ENCODE data around the gene MYO1G.

Gene MYO1G

GRCh38 chr7:44974549-44974948 is 4.3 kb downstream of the MYO1G start:
- Histone ChIP-seq H4K91ac (ENCODE audit: low read depth, low read length) (no peak overlapping the region), H3K18ac (ENCODE audit: low read length) (no peak overlapping the region), H2BK12ac (ENCODE audit: low read length) (no peak overlapping the region), H3K79me1 (ENCODE audit: low read length) (no peaks in the 10 kb centered on the region), H3K9ac (ENCODE audit: low read length) (no peak overlapping the region), H3K79me2 (ENCODE audit: control insufficient read depth, insufficient read depth, low read length, poor library complexity) (no peaks in the 10 kb centered on the region), H3K36me3 (ENCODE audit: control insufficient read depth in 1 of 2, insufficient read depth in 2 of 2, low read length in 2 of 2) (peaks cover 0 to 7% of the 10 kb centered on the region in 2 experiments), H3K14ac (ENCODE audit: low read length) (no peak overlapping the region), H3K4me3 (ENCODE audit: low read depth, low read length) (no peak overlapping the region), H3K23ac (ENCODE audit: low read length) (no peak overlapping the region), H3K27me3 (ENCODE audit: insufficient read depth, low read length) (no peaks in the 10 kb centered on the region), H2BK120ac (ENCODE audit: insufficient read depth, low read length, poor library complexity) (no peak overlapping the region), H2AK5ac (ENCODE audit: low read length) (no peak overlapping the region), H3K9me3 (ENCODE audit: insufficient read depth, low read depth, low read length) (no peaks in the 10 kb centered on the region), H2BK5ac (ENCODE audit: low read depth, low read length, poor library complexity) (no peak overlapping the region), H3K27ac (ENCODE audit: low read depth, low read length) (no peak overlapping the region), H3K4ac (ENCODE audit: low read depth, low read length) (no peak overlapping the region), H2AFZ (ENCODE audit: insufficient read depth, low read length, poor library complexity) (no peak overlapping the region), H3K4me2 (ENCODE audit: low read length) (no peak overlapping the region), H3K4me1 (ENCODE audit: control insufficient read depth in 1 of 2, insufficient read depth in 2 of 2, low read length in 2 of 2) (no peaks in the 10 kb centered on the region), H4K12ac (ENCODE audit: low read depth, low read length) (no peak overlapping the region), H4K8ac (ENCODE audit: low read depth, low read length) (no peak overlapping the region)
- DNase-seq = no peak
- no CpG with 5 or more reads among the region's 7 CpGs for whole genome bisulfite sequencing (ENCODE audit: extremely low coverage, insufficient coverage, insufficient read length)

DNA sequence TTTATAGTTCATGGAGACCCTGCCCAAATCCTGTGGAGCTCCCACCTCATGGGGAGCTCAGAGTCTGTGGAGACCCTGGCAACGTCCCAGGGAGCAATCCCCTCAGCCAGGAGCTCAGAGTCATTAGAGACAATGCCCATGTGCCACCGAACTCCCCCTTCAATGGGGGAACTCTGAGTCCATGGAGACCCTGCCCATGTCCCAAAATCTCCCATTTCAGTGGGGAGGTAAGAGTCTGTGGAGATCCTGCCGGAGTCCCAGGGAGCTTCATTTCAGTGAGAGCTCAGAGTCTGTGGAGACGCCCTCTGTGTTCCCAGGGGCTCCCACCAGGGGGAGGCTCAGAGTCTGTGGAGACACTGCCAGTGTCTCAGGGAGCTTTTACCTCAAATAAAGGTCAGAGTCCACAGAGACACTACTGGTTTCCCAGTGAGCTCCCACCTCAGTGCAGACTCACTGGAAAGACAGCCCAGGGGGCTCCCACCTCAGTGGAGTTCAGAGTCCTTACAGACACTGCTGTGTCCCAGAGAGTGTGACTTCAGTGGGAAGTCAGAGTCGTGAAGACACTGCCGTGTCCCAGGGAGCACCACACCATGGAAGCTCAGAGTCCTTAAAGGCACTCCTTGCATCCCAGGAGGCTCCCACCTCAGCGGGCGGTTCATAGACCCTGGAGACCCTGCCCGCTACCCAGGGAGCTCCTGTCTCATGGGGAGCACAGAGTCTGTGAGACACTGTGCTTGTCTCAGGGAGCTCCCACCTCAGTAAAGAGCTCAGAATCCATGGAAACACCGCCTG is 5.0 kb downstream of the MYO1G start:
- Histone ChIP-seq H4K12ac (ENCODE audit: low read depth, low read length) (no peak overlapping the region), H3K4me2 (ENCODE audit: low read length) (no peak overlapping the region), H4K91ac (ENCODE audit: low read depth, low read length) (no peak overlapping the region), H2BK12ac (ENCODE audit: low read length) (no peak overlapping the region), H3K36me3 (ENCODE audit: control insufficient read depth in 1 of 2, insufficient read depth in 2 of 2, low read length in 2 of 2) (peaks cover 0 to 7% of the 10 kb centered on the region in 2 experiments), H2AFZ (ENCODE audit: insufficient read depth, low read length, poor library complexity) (no peak overlapping the region), H3K9me3 (ENCODE audit: insufficient read depth, low read depth, low read length) (no peaks in the 10 kb centered on the region), H3K9ac (ENCODE audit: low read length) (no peak overlapping the region), H3K79me2 (ENCODE audit: control insufficient read depth, insufficient read depth, low read length, poor library complexity) (no peaks in the 10 kb centered on the region), H2AK5ac (ENCODE audit: low read length) (no peak overlapping the region), H3K27ac (ENCODE audit: low read depth, low read length) (no peak overlapping the region), H2BK120ac (ENCODE audit: insufficient read depth, low read length, poor library complexity) (no peak overlapping the region), H3K4me3 (ENCODE audit: low read depth, low read length) (no peak overlapping the region), H3K4me1 (ENCODE audit: control insufficient read depth in 1 of 2, insufficient read depth in 2 of 2, low read length in 2 of 2) (no peaks in the 10 kb centered on the region), H2BK5ac (ENCODE audit: low read depth, low read length, poor library complexity) (no peak overlapping the region), H3K27me3 (ENCODE audit: insufficient read depth, low read length) (no peaks in the 10 kb centered on the region), H3K23ac (ENCODE audit: low read length) (no peak overlapping the region), H3K4ac (ENCODE audit: low read depth, low read length) (no peak overlapping the region), H3K14ac (ENCODE audit: low read length) (no peak overlapping the region), H3K79me1 (ENCODE audit: low read length) (no peaks in the 10 kb centered on the region), H3K18ac (ENCODE audit: low read length) (no peak overlapping the region), H4K8ac (ENCODE audit: low read depth, low read length) (no peak overlapping the region)
- DNase-seq = peak; percentile 34 to 68
- no CpG with 5 or more reads among the region's 10 CpGs for WGBS (ENCODE audit: extremely low coverage, insufficient coverage, insufficient read length)

GRCh38 chr7:44972562-44972961 is 6.3 kb downstream of the MYO1G start:
- no peaks in the 10 kb centered on the region for H3K36me3 ChIP-seq (ENCODE audit: control insufficient read depth in 1 of 2, insufficient read depth in 2 of 2, low read length in 2 of 2)
- no peak overlapping the region for H3K27ac ChIP-seq (ENCODE audit: low read depth, low read length)
- no peak overlapping the region for H3K4ac ChIP-seq (ENCODE audit: low read depth, low read length)
- H2AFZ ChIP-seq (ENCODE audit: insufficient read depth, low read length, poor library complexity) = no peak overlapping the region
- H3K9me3 ChIP-seq (ENCODE audit: insufficient read depth, low read depth, low read length) = no peaks in the 10 kb centered on the region
- no peaks in the 10 kb centered on the region for H3K79me1 ChIP-seq (ENCODE audit: low read length)
- no peak overlapping the region for H2AK5ac ChIP-seq (ENCODE audit: low read length)
- H3K4me3 ChIP-seq (ENCODE audit: low read depth, low read length) = no peak overlapping the region
- no peak overlapping the region for H2BK120ac ChIP-seq (ENCODE audit: insufficient read depth, low read length, poor library complexity)
- H4K12ac ChIP-seq (ENCODE audit: low read depth, low read length) = no peak overlapping the region
- no peaks in the 10 kb centered on the region for H3K27me3 ChIP-seq (ENCODE audit: insufficient read depth, low read length)
- no peak overlapping the region for H2BK5ac ChIP-seq (ENCODE audit: low read depth, low read length, poor library complexity)
- H4K91ac ChIP-seq (ENCODE audit: low read depth, low read length) = no peak overlapping the region
- H3K14ac ChIP-seq (ENCODE audit: low read length) = no peak overlapping the region
- H3K4me2 ChIP-seq (ENCODE audit: low read length) = no peak overlapping the region
- H3K4me1 ChIP-seq (ENCODE audit: control insufficient read depth in 1 of 2, insufficient read depth in 2 of 2, low read length in 2 of 2) = no peaks in the 10 kb centered on the region
- H3K9ac ChIP-seq (ENCODE audit: low read length) = no peak overlapping the region
- H2BK12ac ChIP-seq (ENCODE audit: low read length) = no peak overlapping the region
- H3K18ac ChIP-seq (ENCODE audit: low read length) = no peak overlapping the region
- H4K8ac ChIP-seq (ENCODE audit: low read depth, low read length) = no peak overlapping the region
- H3K23ac ChIP-seq (ENCODE audit: low read length) = no peak overlapping the region
- DNase-seq = no peak
- no CpG with 5 or more reads among the region's 3 CpGs for WGBS (ENCODE audit: extremely low coverage, insufficient coverage, insufficient read length)
- no peaks in the 10 kb centered on the region for H3K79me2 ChIP-seq (ENCODE audit: control insufficient read depth, insufficient read depth, low read length, poor library complexity)

GRCh38 chr7:44971902-44972441 is 6.8 kb downstream of the MYO1G start:
- no peak overlapping the region for H3K14ac ChIP-seq (ENCODE audit: low read length)
- no CpG with 5 or more reads among the region's 5 CpGs for WGBS (ENCODE audit: extremely low coverage, insufficient coverage, insufficient read length)
- H3K4me1 ChIP-seq (ENCODE audit: control insufficient read depth in 1 of 2, insufficient read depth in 2 of 2, low read length in 2 of 2) = no peaks in the 10 kb centered on the region
- H3K79me1 ChIP-seq (ENCODE audit: low read length) = no peaks in the 10 kb centered on the region
- no peak overlapping the region for H2BK120ac ChIP-seq (ENCODE audit: insufficient read depth, low read length, poor library complexity)
- no peak overlapping the region for H3K23ac ChIP-seq (ENCODE audit: low read length)
- no peaks in the 10 kb centered on the region for H3K79me2 ChIP-seq (ENCODE audit: control insufficient read depth, insufficient read depth, low read length, poor library complexity)
- no peak overlapping the region for H2BK5ac ChIP-seq (ENCODE audit: low read depth, low read length, poor library complexity)
- H3K4me2 ChIP-seq (ENCODE audit: low read length) = no peak overlapping the region
- DNase-seq = no peak
- no peak overlapping the region for H4K8ac ChIP-seq (ENCODE audit: low read depth, low read length)
- no peak overlapping the region for H3K4me3 ChIP-seq (ENCODE audit: low read depth, low read length)
- no peak overlapping the region for H2AK5ac ChIP-seq (ENCODE audit: low read length)
- H2BK12ac ChIP-seq (ENCODE audit: low read length) = no peak overlapping the region
- H3K27me3 ChIP-seq (ENCODE audit: insufficient read depth, low read length) = no peaks in the 10 kb centered on the region
- no peak overlapping the region for H3K18ac ChIP-seq (ENCODE audit: low read length)
- H3K4ac ChIP-seq (ENCODE audit: low read depth, low read length) = no peak overlapping the region
- H3K27ac ChIP-seq (ENCODE audit: low read depth, low read length) = no peak overlapping the region
- H4K12ac ChIP-seq (ENCODE audit: low read depth, low read length) = no peak overlapping the region
- no peak overlapping the region for H4K91ac ChIP-seq (ENCODE audit: low read depth, low read length)
- H3K9me3 ChIP-seq (ENCODE audit: insufficient read depth, low read depth, low read length) = no peaks in the 10 kb centered on the region
- no peaks in the 10 kb centered on the region for H3K36me3 ChIP-seq (ENCODE audit: control insufficient read depth in 1 of 2, insufficient read depth in 2 of 2, low read length in 2 of 2)
- H3K9ac ChIP-seq (ENCODE audit: low read length) = no peak overlapping the region
- H2AFZ ChIP-seq (ENCODE audit: insufficient read depth, low read length, poor library complexity) = no peak overlapping the region
